Central memory CD8-positive, alpha-beta T cell (primary cell): ENCODE measurements around the gene DLGAP1.

ENCODE experiments used
- ATAC-seq: fragments of 150-1000 bp; cut with Tn5 transposase; replicated peaks from 2 replicates; pipeline ENCODE4 v1.10.0; 2022; ENCODE audit warnings: mild to moderate bottlenecking, moderate FRiP score, moderate number of reproducible peaks; ENCODE audit not compliant: poor library complexity, severe bottlenecking; ENCODE audit errors: extremely low read depth
- DNase-seq, 2 donors: peaks; one replicate each; pipeline ENCODE4 v3.0.0; 2021; ENCODE audit warnings: low spot score in 2 of 2
- H3K27ac Mint-ChIP-seq: one replicate; pipeline ENCODE4 v1.8.0; 2022; ENCODE audit warnings: low read depth, mild to moderate bottlenecking, moderate library complexity, mixed read lengths
- H3K27me3 Mint-ChIP-seq: one replicate; pipeline ENCODE4 v1.8.0; 2022; ENCODE audit warnings: mixed read lengths
- H3K36me3 Mint-ChIP-seq: one replicate; pipeline ENCODE4 v1.8.0; 2022; ENCODE audit warnings: mild to moderate bottlenecking, moderate library complexity, mixed read lengths; ENCODE audit not compliant: insufficient read depth
- H3K4me1 Mint-ChIP-seq: one replicate; pipeline ENCODE4 v1.8.0; 2022; ENCODE audit warnings: mixed read lengths
- H3K4me3 Mint-ChIP-seq: one replicate; pipeline ENCODE4 v1.8.0; 2022; ENCODE audit warnings: mild to moderate bottlenecking, moderate library complexity, mixed read lengths
- H3K9me3 Mint-ChIP-seq: one replicate; pipeline ENCODE4 v1.8.0; 2022; ENCODE audit warnings: mixed read lengths

DLGAP1 gene

DNA sequence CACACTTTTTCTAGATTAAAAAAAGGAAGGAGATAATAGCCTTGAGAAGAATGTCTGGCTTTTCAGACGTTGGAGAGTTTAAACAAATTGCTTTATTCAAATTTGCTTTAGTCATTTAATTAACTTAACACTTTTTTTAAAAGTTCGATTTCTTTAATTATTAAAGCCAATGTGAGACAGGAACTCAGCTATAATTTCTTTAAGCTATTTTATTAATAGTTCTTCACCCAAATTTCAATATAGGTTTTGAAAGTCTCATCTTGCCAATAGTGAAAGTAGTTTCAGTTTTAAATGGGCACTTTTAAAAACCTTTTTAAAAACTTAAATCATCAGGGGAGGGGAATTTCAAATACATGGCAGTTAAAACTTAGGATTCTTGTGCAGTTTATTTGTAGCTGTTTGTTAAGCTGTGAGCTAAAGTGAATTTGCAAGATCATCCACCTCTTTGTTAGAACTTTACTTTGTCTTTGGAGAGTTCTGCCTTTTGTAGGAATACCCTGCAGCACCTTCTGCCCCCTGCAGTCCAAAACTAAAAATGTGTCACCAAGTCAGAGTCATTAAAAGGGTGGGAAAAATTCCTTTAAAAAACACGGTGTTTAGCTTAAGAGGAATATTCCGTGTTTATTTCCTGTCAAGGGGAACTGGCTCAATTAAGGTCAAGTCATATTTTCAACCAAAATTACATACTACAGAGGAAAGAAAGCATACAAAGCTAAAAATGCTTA is 1000.6 kb downstream of the DLGAP1 start:
- no peak for ATAC-seq
- Mint-ChIP-seq H3K27ac (peak overlapping the region; percentile 100), H3K4me1 (peaks cover 52% of the 10 kb centered on the region), H3K27me3 (no peaks in the 10 kb centered on the region), H3K9me3 (no peaks in the 10 kb centered on the region), H3K4me3 (peak overlapping the region; percentile 96), H3K36me3 (peaks cover 51% of the 10 kb centered on the region)
- no peak for DNase-seq

DNA sequence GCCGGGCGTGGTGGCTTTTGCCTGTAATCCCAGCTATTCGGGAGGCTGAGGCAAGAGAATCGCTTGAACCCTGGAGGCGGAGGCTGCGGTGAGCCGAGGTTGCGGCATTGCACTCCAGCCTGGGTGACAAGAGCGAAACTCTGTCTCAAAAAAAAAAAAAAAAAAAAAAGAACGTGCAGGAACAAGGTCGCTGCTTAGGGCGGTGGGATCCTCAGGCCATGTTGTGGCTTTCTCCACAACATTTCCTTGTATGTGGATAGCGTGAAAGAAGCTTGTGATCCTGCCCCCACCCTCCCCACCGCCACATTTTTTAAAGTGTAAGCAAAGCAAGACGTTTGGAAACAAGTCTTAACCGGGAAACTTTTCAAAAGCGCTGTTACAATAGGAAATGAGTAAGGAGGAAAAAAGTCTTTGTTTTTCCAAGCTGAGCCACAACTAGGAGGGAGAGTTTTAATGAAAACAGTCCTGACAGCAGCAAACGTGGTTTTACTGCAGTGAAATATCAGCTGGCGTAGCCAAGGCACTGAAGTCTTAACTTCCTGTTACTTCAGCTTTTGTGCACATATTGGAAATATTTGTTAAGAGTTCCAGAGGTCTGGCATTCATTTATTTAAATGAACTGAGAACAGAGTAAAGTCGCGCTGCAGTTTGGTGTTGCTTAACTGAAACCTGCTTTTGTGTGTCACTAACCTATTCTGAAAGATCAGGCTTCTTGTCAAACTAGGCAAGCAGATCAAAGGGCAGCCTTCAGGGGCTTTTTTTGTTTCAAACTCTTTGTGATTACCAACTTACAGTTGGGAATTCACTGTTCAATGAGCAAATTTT is 1001.4 kb downstream of the DLGAP1 start:
- H3K36me3 Mint-ChIP-seq, result peaks cover 56% of the 10 kb centered on the region
- H3K9me3 Mint-ChIP-seq, result no peaks in the 10 kb centered on the region
- DNase-seq (no peak), ATAC-seq (no peak)
- peak overlapping the region; percentile 96 for H3K4me3 Mint-ChIP-seq
- peak overlapping the region; percentile 100 for H3K27ac Mint-ChIP-seq
- H3K4me1 Mint-ChIP-seq, result peaks cover 52% of the 10 kb centered on the region
- no peaks in the 10 kb centered on the region for H3K27me3 Mint-ChIP-seq

DNA sequence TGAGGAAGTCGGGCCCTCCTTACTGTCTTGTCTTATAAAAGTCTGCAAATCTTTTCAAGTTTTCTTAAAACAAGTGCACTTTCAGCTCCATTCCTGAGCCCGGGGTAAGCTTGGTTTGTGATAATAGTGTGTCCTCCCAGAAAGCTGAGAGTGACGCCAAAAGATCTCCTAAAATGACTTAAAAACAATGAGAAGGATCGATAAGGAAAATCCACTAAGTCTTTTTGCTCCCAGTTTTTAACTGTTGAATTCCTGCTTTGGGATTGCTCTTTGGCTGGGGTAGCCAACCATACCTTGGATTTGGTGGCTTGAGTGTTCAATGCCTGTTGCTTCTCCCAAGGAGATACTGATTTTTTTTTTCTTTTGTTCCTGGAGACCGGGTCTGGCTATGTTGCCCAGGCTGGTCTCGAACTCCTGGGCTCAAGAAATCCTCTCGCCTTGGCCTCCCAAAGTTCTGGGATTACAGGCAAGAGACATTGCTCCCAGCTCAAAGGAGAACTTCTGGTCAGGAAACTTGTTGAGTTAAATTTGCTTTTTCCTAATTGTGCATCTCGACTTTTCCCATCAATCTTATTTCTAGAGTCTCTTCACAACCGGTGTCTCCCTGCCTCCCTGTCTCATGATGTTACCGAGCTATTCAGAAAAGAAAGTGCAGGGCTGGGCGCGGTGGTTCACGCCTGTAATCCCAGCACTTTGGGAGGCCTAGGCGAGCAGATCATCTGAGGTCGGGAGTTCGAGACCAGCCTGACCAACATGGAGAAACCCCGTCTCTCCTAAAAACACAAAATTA is 1002.2 kb downstream of the DLGAP1 start:
- H3K27ac Mint-ChIP-seq, result peak overlapping the region; percentile 100
- peaks cover 49% of the 10 kb centered on the region for H3K4me1 Mint-ChIP-seq
- peak overlapping the region; percentile 96 for H3K4me3 Mint-ChIP-seq
- no peaks in the 10 kb centered on the region for H3K9me3 Mint-ChIP-seq
- H3K27me3 Mint-ChIP-seq, result no peaks in the 10 kb centered on the region
- H3K36me3 Mint-ChIP-seq, result peaks cover 64% of the 10 kb centered on the region
- DNase-seq (no peak), ATAC-seq (no peak)

DNA sequence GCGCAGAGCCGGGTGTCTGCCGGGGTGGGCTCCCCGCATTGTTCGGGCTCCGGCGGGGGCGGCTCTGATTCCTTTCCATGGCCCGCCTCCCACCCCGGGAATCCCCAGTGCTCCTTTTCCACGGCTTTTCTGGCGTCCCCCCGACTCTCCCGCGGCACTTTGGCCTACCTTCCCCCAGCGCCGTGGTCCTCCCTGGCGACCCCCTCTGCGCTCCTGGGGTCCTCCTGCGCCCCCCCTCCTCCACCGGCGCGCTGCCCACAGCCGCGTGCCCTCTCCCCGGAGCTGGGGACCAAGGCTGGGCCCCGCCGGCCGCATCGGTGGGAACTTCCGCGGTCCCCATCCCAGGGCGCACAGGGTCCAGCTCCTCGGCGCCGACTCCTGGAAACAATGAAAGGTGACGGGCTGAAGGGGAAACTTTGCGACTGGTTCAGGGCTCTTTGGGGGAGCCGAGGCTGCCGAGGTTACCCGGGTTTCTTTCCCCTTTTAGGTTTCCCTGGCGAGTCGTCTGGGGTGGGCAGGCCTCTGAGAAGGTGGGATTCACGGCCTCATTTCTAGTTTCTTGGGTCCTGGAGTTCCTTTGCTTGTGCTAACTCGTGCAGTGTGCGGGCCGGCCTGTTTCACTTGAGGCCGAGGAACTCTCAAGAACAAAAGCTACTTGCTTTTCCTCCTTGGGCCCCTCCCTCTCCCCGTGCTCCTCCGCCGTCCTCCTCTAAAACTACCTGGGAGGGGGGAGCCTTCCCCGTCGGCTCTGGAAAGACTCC is 1002.9 kb downstream of the DLGAP1 start:
- no peaks in the 10 kb centered on the region for H3K27me3 Mint-ChIP-seq
- no peaks in the 10 kb centered on the region for H3K9me3 Mint-ChIP-seq
- ATAC-seq (no peak), DNase-seq (no peak)
- H3K27ac Mint-ChIP-seq, result peak overlapping the region; percentile 100
- peaks cover 63% of the 10 kb centered on the region for H3K36me3 Mint-ChIP-seq
- peak overlapping the region; percentile 96 for H3K4me3 Mint-ChIP-seq
- H3K4me1 Mint-ChIP-seq, result peaks cover 44% of the 10 kb centered on the region

DNA sequence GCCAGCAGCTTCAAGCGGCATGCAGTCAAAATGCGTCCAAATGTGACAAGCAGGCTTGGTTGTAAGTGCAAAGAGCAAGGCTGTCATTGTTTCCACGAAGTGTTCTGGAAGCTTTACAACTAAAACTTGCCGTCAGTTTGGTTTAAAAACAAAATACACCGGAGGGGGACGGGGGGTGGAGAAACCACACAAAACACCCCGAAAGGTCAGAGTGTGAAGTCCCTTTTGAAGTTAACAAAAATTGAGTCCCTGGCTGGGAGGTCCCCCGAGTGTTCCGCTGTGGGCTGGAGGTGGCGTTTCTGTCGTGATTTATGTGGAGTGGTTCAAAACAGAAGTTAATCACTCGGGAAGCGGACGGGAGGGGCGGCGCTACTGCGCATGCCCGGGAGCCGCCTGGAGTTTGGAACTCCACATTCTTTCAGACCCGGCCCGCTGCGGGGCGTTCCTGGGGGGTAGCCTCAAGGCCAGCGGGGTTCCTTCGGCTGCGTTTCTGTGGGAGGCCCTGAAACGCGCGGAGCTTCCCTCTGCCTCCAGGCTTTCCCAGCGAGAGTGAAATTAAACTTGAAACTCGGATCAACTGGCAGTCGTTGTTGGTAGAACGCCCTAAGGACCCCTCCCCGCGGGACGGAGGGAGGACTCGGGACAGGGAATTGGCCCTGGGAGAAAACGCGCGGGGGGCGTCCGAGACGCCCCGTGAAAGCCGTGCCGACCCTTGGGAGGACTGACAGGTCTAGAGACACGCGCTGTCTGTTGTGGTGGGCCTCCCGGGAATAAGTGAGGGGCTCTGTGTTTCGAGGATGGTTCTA is 1003.7 kb downstream of the DLGAP1 start:
- Mint-ChIP-seq H3K27me3 (no peaks in the 10 kb centered on the region), H3K4me1 (peaks cover 39% of the 10 kb centered on the region), H3K36me3 (peaks cover 60% of the 10 kb centered on the region), H3K4me3 (peak overlapping the region; percentile 96), H3K9me3 (no peaks in the 10 kb centered on the region), H3K27ac (peak overlapping the region; percentile 100)
- DNase-seq (peak; percentile 66 to 69), ATAC-seq (peak; percentile 3)

DNA sequence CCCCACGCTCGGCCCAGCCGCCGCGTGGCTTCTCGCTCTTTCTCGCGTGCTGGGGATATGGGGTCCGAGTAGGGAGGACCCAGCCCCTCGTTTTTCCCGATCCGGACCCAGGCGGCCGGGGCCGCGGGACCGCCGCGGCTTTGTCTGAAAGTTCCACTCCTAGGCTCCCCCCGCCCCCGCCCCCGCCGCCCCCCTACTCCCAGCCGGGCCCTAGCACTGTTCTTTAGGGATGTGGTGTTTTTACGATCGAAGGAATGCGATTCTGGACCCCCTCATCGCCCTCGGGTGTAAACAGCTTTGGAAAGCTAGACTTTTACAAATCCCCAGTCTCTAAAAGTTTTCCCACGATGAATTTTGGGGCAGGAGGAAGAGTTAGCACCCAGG is 1004.3 kb downstream of the DLGAP1 start:
- Mint-ChIP-seq H3K4me3 (peak overlapping the region; percentile 96), H3K27me3 (no peaks in the 10 kb centered on the region), H3K27ac (peak overlapping the region; percentile 100), H3K36me3 (peaks cover 57% of the 10 kb centered on the region), H3K4me1 (peaks cover 35% of the 10 kb centered on the region), H3K9me3 (no peaks in the 10 kb centered on the region)
- no peak for ATAC-seq
- DNase-seq, result no peak

DNA sequence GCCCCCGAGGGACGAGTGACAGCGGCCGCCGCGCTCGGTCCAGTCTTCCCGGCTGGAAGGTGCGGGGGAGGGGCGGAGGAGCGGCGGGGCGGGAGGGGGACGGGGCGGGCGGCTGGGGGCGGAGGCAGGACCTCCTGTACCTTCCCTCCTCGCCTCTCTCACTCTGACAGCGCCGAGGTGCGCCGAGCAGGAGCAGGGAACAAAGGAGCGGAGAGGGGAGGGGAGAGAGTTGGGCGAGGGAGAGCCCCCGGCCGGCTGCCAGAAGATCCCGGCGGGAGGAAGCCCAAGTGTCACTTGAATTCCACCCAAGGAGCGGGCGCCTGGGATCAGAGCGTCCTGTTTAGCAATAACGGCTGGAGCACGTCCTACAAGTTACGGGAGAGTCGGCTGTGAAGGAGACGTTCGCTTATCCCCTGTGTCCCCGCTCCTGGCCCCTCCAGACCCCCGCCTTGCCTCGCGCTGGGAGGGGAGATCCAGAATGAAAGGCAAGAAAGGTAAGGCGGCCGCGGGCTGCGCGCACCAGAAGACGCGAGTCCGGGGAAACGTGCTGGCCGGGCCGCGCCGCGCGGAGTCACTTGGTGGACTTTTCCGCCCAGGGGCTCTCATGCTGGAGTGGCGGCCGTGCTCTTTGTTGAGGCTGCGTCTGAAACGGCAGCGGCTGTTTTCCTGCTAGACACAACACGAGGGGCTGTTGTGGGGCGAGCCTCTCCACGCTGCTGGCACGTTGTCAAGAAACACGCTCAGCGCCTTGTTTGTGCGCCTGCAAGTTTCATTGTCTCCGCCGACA is 1004.9 kb downstream of the DLGAP1 start, which contains the start of gene TGIF1:
Gene TGIF1, plus strand, starts transcription at position 161 of the 787 bp plus-strand sequence. Its CDS starts 318 bp downstream, at position 479.
- Mint-ChIP-seq H3K9me3 (no peaks in the 10 kb centered on the region), H3K36me3 (peaks cover 54% of the 10 kb centered on the region), H3K27me3 (no peaks in the 10 kb centered on the region), H3K27ac (peak within 1 kb of the TSS; percentile 100), H3K4me1 (peaks cover 35% of the 10 kb centered on the region), H3K4me3 (peak within 1 kb of the TSS; percentile 96)
- DNase-seq (peak; percentile 74 to 83), ATAC-seq (peak; percentile 16)

DNA sequence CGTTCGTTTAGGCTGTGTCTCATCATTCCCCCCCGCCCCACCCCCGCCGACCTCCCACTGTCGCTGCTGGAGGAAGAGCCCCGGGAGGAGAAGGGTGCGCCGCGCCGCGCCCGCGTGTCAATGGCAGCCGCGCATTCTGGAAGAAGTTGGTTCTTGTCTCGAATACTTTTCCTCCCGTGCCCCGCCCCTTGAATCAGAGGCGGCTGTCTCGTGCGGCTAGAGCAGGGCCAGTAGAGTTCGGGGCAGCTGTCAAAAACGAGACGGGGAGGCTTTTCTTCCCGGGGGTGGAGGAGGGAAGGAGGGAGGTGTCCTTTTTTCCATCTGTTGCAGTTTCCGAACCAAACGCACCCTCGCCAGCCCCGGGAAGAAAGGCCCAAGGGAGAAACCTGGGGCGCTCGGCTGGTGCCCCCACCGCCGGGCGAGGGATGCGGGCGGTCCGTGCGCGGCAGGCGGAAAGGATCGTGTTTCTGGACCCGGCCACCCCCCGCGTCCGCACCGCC is 1005.5 kb downstream of the DLGAP1 start:
- Mint-ChIP-seq H3K4me3 (peak overlapping the region; percentile 96), H3K27me3 (no peaks in the 10 kb centered on the region), H3K4me1 (peaks cover 28% of the 10 kb centered on the region), H3K9me3 (no peaks in the 10 kb centered on the region), H3K27ac (peak overlapping the region; percentile 100), H3K36me3 (peaks cover 56% of the 10 kb centered on the region)
- ATAC-seq, result peak; percentile 5
- peak in 1 of 2 donors; percentile 56 for DNase-seq

DNA sequence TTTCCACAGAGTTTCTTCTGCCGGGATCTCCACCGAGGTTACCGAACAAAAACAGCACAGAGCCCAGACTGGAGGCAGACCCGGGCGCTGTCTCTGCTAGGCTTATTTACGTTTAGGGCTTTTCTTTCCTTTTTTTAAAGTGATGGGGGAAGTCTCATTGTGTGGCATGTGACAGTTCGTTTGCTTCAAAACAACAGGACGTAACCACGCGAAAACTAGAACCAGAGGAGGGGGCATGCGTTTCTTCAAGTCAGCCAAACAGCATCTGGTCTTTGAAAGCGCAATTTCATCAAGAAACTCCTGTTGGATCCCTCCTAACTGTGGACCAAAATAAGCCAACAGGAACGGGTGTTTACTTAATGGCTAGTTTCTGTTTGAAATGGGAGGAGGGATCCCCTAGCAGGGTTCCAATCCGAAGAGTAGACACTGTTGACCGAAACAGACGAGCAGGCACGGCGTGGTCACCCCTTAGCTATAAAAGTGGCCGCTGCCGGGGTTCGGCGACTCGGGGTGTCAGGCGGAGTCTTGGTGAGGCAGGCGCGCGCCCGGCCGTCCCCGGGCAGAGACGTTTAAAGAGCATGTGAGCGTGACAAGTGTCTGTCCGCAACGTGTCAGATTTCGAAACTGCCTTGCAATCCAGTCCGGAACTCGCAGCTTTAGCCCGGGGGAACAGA is 1006.1 kb downstream of the DLGAP1 start:
- H3K36me3 Mint-ChIP-seq, result peaks cover 56% of the 10 kb centered on the region
- ATAC-seq (peak; percentile 55), DNase-seq (peak; percentile 74 to 84)
- peak overlapping the region; percentile 100 for H3K27ac Mint-ChIP-seq
- no peaks in the 10 kb centered on the region for H3K27me3 Mint-ChIP-seq
- H3K4me3 Mint-ChIP-seq, result peak overlapping the region; percentile 96
- peaks cover 28% of the 10 kb centered on the region for H3K4me1 Mint-ChIP-seq
- no peaks in the 10 kb centered on the region for H3K9me3 Mint-ChIP-seq
